Central memory CD8-positive, alpha-beta T cell (primary cell): Measurements from ENCODE around the gene LYST.
"Not testable (repeated sequence)": the region's sequence is repeated elsewhere in the genome, so short reads cannot be mapped to it uniquely, and the experiment has no call there.

Experiments
- ATAC-seq: fragments of 150-1000 bp; cut with Tn5 transposase; replicated peaks from 2 replicates; pipeline ENCODE4 v1.10.0; 2022; ENCODE audit warnings: mild to moderate bottlenecking, moderate FRiP score, moderate number of reproducible peaks; ENCODE audit not compliant: poor library complexity, severe bottlenecking; ENCODE audit errors: extremely low read depth
- DNase-seq, 2 donors: peaks; one replicate each; pipeline ENCODE4 v3.0.0; 2021; ENCODE audit warnings: low spot score in 2 of 2
- H3K27ac Mint-ChIP-seq: one replicate; pipeline ENCODE4 v1.8.0; 2022; ENCODE audit warnings: low read depth, mild to moderate bottlenecking, moderate library complexity, mixed read lengths
- H3K27me3 Mint-ChIP-seq: one replicate; pipeline ENCODE4 v1.8.0; 2022; ENCODE audit warnings: mixed read lengths
- H3K36me3 Mint-ChIP-seq: one replicate; pipeline ENCODE4 v1.8.0; 2022; ENCODE audit warnings: mild to moderate bottlenecking, moderate library complexity, mixed read lengths; ENCODE audit not compliant: insufficient read depth
- H3K4me1 Mint-ChIP-seq: one replicate; pipeline ENCODE4 v1.8.0; 2022; ENCODE audit warnings: mixed read lengths
- H3K4me3 Mint-ChIP-seq: one replicate; pipeline ENCODE4 v1.8.0; 2022; ENCODE audit warnings: mild to moderate bottlenecking, moderate library complexity, mixed read lengths
- H3K9me3 Mint-ChIP-seq: one replicate; pipeline ENCODE4 v1.8.0; 2022; ENCODE audit warnings: mixed read lengths

The LYST gene

DNA sequence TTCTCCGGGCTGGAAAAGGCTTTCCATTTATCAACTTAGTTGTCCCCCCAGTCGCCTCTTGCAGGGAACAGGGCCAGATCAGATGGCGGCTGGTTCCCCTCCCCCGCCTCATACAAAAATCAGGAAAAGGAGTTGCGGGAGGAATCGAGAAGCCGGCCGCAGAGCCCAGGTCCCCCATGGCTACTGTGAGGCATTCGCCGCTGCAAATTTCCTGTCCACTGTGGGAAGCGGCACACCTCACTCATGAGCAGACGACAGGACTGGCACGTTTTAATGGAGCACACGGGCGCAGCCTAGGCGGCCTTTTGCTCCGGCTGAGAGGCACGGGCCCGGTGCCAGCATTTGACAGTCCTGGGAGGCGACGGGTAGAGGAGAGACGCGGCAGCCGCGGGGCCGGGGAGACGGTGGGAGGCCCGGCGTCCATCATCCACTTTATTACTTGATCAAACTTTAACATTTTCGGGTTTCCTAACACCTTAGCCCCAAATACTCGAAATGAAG lies 218.2 kb downstream of the LYST start:
- peaks cover 64% of the 10 kb centered on the region for H3K27me3 Mint-ChIP-seq
- peaks cover 6% of the 10 kb centered on the region for H3K36me3 Mint-ChIP-seq
- H3K4me3 Mint-ChIP-seq: peak overlapping the region; percentile 77
- no peak for ATAC-seq
- peak overlapping the region; percentile 32 for H3K27ac Mint-ChIP-seq
- no peak for DNase-seq
- peaks cover 13% of the 10 kb centered on the region for H3K4me1 Mint-ChIP-seq
- H3K9me3 Mint-ChIP-seq: no peaks in the 10 kb centered on the region

DNA sequence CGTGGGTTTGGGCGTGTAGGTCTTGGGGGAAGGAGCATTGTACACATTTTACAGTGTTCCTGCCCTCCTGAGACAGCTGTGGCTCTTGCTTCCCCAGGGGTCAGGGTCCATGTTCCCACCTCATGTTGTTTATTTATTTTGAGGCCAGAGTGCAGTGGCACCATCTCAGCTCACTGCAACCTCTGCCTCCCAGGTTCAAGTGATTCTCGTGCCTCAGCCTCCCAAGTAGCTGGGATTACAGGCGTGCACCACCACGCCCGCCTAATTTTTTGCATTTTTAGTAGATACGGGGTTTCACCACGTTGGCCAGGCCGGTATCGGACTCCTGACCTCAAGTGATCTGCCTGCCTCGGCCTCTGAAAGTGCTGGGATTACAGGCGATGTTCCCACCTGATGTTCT lies 219.2 kb downstream of the LYST start:
- H3K9me3 Mint-ChIP-seq, DNase-seq, ATAC-seq, H3K4me3 Mint-ChIP-seq, H3K27ac Mint-ChIP-seq, H3K36me3 Mint-ChIP-seq: not testable (repeated sequence)
- peaks cover 55% of the 10 kb centered on the region for H3K27me3 Mint-ChIP-seq
- H3K4me1 Mint-ChIP-seq: peaks cover 22% of the 10 kb centered on the region

DNA sequence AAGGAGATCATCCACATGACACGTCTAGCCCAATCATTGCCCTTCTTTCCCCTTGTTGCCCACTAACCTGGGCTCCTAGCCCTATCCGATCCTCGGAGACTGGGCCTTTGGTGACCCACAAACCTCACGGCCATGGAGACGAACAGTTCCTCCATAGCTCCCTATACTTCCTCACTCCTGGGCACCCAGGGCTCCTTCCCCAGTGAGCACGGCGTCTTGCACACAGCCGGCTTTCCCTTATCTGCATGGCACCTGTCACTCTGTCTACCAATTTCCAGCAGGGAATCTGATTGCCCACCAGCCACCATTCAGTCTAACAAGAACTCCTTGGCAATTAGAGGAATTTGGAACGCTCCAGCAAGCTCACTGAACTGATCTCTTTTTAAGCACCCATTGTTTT lies 220.2 kb downstream of the LYST start:
- Mint-ChIP-seq H3K4me3 (no peak overlapping the region), H3K27me3 (peaks cover 44% of the 10 kb centered on the region), H3K27ac (no peak overlapping the region), H3K4me1 (peaks cover 33% of the 10 kb centered on the region), H3K9me3 (no peaks in the 10 kb centered on the region), H3K36me3 (peaks cover 14% of the 10 kb centered on the region)
- DNase-seq (no peak), ATAC-seq (no peak)

DNA sequence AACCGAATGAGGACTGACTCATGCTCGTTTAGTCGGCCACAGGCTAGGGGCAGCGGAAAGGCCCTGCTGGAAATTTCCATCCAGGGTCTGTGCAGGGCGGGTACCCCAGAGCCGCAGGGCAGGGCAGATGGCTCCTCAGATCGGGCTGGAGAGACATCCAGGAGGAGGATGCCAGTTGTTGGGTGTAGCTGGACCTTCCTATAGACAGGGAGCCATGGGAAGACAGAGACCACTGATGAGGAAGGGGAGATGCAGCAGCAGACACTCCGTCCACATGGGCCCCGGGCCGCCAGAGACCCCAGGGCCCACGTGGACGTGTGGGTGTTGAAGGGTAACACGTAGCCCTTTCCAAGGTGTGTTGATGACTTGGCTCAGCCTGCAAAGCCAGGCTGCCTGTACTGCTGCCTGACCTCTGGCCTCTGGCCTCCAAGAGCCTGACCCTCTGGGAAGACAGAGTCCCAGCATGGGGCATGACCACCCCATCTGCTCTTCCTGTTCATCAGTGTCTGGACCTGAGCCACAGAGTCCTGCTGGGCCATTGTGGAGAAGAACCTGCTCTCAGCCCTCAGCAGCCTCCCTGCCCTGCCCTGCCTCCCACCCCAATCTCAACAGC lies 221.9 kb downstream of the LYST start:
- Mint-ChIP-seq H3K36me3 (peaks cover 14% of the 10 kb centered on the region), H3K4me1 (peaks cover 33% of the 10 kb centered on the region), H3K27me3 (peaks cover 33% of the 10 kb centered on the region), H3K27ac (peak overlapping the region; percentile 95), H3K4me3 (no peak overlapping the region), H3K9me3 (no peaks in the 10 kb centered on the region)
- DNase-seq: no peak
- no peak for ATAC-seq

DNA sequence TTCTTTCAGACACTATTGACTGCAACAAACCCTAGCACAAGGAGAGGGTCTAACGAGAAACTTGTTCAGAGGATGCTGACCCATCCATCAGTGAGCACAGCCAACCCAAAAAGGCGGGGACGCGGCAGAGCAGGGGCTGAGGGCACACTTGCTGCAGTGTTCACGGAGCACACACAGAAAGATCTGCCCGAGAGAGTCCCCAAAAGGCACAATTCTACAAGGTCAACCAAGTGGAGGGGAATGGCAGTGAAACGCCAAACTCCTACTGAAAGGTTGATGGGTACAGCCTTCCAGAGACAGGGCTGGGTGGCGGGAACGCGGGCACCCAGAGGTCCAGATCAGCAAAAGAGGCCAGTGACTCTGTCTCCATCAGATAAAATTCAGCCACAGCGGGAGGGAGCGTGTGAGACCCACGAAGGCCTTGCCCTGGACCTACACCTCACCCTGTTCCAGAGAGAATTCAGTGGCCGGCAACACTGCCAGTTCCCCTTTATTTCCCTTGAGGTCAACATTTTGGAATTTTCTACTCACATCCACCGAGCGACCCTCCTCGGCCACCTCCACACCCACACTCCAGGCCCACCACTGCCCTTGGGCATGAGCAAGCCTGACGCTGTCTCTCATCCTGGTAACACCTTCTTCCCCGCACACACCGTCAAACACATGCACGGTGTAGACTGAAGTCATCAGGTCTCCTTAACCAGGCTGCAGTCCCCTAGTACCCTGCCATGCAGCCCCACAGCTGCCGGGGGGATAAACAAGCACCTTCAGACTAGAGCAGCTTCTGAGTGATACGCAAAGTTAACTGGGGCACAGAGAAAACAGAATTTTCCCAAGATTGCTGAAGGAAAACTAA lies 222.6 kb downstream of the LYST start:
- H3K27me3 Mint-ChIP-seq: peaks cover 31% of the 10 kb centered on the region
- DNase-seq (no peak), ATAC-seq (no peak)
- H3K4me1 Mint-ChIP-seq: peaks cover 32% of the 10 kb centered on the region
- peaks cover 13% of the 10 kb centered on the region for H3K36me3 Mint-ChIP-seq
- peak overlapping the region; percentile 95 for H3K27ac Mint-ChIP-seq
- H3K9me3 Mint-ChIP-seq: no peaks in the 10 kb centered on the region
- H3K4me3 Mint-ChIP-seq: no peak overlapping the region

DNA sequence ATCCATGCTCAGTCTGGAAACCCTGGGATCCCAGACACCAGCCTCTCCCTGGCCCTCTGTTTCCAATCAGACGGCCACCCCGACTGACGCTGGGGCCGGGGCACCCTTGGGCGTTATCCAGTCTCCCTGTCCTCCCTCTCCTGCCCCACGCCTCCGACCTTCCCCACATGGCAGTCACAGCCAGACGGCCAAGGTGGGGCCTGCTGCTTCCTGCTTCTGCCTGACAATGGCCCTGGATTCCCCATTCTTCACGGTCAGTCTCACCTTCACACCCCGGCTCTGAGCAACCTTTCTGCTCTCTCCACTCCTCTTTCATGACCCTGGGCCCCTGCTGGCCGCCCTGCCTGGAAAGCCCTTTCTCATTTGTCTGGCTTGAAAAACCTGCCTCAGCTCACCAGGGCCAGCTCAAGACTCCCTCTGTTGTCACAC lies 223.7 kb downstream of the LYST start:
- Mint-ChIP-seq H3K9me3 (no peaks in the 10 kb centered on the region), H3K4me3 (peak overlapping the region; percentile 79), H3K27ac (peak overlapping the region; percentile 95), H3K36me3 (peaks cover 11% of the 10 kb centered on the region), H3K27me3 (peaks cover 20% of the 10 kb centered on the region), H3K4me1 (peaks cover 23% of the 10 kb centered on the region)
- ATAC-seq (no peak), DNase-seq (no peak)

DNA sequence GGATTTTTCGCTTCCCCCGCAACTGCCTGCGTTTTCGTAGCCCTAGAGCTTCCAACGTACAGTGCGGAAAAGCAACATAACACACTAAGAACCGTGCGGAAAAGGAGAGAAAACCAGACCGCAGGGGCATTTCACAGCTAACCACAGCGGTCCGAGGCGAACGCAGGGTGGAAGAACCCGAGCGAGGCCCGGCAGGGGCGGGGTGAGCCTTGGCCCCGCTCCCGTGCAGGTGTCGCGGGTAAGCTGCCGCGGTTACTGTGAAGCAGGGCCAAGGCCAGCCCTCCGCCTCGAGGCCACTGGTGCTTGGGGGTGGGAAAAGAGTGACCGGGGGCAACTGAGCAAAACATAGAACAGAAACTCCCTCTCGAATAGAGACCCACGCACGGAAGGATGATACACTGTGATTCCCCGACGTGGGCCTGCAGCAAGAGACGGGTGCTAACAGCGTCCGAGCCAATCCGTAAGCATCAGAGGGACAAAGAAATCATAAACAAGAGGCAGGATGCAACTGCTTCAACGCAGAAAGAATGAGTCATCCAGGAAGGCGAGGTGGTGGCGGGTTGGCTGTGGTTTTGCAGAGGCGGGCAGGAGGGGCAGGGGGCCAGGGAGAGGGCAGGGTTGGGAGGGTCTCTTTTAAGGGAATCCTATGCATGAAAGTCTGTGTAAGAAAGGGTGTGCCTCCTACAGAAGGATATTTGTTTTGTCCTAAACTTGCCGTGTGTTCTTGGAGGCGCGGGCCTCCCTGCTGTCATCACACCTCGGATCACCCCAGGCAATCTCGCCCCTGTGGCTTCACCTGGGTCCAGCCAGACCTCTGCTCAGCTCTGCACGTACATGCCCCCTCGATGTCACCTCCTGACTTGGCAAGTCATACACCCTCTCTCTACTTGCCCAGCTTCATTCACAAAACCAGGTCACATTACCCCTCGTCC lies 224.4 kb downstream of the LYST start:
- H3K4me3 Mint-ChIP-seq: peak overlapping the region; percentile 79
- H3K36me3 Mint-ChIP-seq: peaks cover 8% of the 10 kb centered on the region
- peak overlapping the region; percentile 95 for H3K27ac Mint-ChIP-seq
- no peaks in the 10 kb centered on the region for H3K9me3 Mint-ChIP-seq
- H3K4me1 Mint-ChIP-seq: peaks cover 23% of the 10 kb centered on the region
- H3K27me3 Mint-ChIP-seq: peaks cover 15% of the 10 kb centered on the region
- DNase-seq (peak; percentile 40 to 70), ATAC-seq (peak; percentile 87)

DNA sequence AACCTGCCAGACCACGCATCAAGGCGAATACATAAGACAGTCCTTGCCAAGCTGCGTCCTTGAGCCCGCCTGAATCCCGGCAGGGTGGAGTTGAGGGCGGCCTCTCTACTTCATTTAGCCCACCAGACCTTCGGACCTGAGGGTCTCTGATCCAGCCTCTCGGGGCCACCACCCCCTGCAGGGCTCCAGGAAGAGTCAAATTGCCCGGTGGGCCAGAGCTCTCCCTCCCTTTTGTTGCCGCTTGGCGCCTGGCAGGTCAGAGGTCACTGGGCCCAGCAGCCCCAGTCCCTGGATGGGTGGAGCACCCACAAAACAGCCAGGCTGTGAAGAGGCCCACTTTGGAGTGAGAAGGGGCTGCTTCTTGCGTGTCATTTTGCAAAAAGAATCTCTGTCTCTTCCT lies 226.1 kb downstream of the LYST start:
- Mint-ChIP-seq H3K4me1 (peaks cover 23% of the 10 kb centered on the region), H3K27ac (no peak overlapping the region), H3K36me3 (peaks cover 8% of the 10 kb centered on the region), H3K4me3 (no peak overlapping the region), H3K27me3 (no peaks in the 10 kb centered on the region), H3K9me3 (no peaks in the 10 kb centered on the region)
- ATAC-seq (no peak), DNase-seq (no peak)

DNA sequence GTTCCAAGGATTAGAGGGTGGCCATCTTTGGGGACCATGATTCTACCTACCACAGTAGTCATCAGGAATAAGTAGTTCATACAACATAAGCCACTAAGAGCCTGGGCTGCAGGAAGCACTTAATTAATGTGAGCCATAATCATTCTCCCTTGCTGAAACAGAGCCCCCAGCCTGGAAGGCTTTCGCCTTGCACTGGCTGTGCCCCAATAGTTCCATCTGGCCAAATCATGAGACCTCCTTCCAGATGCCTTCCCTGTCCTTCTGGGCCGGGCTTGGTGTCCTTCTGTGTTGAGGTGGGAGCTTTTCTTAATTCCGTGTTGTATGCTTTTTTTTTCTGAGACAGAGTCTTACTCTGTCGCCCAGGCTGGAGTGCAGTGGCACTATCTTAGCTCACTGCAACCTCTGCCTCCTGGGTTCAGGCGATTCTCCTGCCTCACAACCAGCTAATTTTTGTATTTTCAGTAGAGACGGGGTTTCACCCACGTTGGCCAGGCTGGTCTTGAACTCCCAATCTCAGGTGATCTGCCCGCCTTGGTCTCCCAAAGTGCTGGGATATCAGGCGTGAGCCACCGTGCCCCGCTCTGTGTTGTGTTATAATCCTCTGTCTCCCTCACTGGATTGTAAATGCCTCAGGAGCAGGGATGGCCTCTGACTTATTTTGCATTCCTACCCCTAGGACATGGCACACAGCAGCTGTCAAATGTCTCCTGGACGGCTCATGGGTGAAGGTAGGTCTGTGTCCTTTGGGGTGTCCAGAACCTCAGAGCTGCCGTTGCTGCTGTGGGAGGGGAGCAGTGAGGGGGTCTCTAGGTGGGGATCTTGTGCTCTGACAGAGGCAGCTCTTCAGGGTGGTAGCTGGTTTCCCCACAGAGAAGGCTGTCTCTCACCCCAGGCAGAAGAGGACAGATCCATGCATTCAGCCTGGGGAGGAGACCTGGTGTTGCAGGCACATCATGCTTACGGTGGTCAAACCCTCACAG lies 227.2 kb downstream of the LYST start:
- no peak overlapping the region for H3K27ac Mint-ChIP-seq
- peaks cover 23% of the 10 kb centered on the region for H3K4me1 Mint-ChIP-seq
- no peak for DNase-seq
- peaks cover 1% of the 10 kb centered on the region for H3K27me3 Mint-ChIP-seq
- no peak for ATAC-seq
- H3K36me3 Mint-ChIP-seq: peaks cover 8% of the 10 kb centered on the region
- no peaks in the 10 kb centered on the region for H3K9me3 Mint-ChIP-seq
- H3K4me3 Mint-ChIP-seq: no peak overlapping the region

DNA sequence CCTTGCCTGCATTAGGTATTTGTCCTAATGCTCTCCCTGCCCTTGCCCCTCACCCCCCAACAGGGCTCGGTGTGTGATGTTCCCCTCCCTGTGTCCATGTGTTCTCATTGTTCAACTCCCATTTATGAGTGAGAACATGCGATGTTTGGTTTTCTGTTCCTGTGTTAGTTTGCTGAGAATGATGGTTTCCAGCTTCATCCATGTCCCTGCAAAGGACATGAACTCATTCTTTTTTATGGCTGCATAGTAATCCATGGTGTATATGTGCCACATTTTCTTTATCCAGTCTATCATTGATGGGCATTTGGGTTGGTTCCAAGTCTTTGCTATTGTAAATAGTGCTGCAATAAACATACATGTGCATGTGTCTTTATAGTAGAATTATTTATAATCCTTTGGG lies 228.1 kb downstream of the LYST start:
- not testable (repeated sequence) for H3K4me3 Mint-ChIP-seq, H3K36me3 Mint-ChIP-seq, ATAC-seq, H3K27ac Mint-ChIP-seq, DNase-seq, H3K9me3 Mint-ChIP-seq
- peaks cover 10% of the 10 kb centered on the region for H3K27me3 Mint-ChIP-seq
- H3K4me1 Mint-ChIP-seq: peaks cover 22% of the 10 kb centered on the region

DNA sequence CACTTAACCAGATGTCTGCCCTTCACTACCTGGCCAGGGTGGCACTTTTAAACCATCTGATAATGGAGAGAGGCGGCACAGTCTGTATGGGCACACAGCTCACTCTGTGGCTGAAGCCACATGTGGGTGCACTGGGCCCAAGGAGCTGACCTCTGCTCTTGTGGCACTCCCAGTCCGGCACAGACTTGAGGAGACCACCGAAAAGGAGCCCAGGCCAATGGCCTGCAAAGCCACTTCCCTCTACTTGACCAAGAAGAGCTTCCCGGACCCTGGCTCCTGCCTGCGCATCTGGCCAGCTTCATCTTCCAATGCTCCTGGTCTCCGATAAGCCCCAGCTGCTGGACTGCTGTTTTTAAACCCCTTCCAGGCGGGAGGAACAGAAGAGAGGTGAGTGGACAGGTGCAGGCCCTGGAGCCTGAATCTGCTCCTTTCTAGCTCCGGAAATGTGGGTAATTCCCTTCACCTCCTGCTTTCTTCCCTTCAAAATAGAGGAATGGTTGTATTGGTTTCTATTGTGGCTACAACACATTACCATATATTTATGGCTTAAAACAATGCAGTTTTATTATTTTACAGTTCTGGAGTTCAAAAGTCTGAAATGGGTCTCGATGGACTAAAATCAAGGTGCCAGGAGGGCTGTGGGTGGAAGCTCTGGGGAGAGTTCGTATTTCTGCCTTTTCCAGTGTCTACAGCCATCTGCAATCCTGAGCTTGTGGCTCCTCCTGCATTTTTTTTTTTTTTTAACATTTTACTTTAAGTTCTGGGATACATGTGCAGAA lies 228.8 kb downstream of the LYST start:
- ATAC-seq (no peak), DNase-seq (no peak)
- Mint-ChIP-seq H3K27ac (no peak overlapping the region), H3K36me3 (peaks cover 4% of the 10 kb centered on the region), H3K9me3 (no peaks in the 10 kb centered on the region), H3K27me3 (peaks cover 11% of the 10 kb centered on the region), H3K4me1 (peaks cover 15% of the 10 kb centered on the region), H3K4me3 (no peak overlapping the region)
